Testis (tissue), 3 donors: ENCODE results near the gene KRTAP5-8. TPM values are rescaled to one million over a fixed set of nuclear protein-coding genes. Genes with fewer than 3 reads are reported as not detected.
A peak's percentile ranks its signal among the peaks of the same experiment; 100 is the strongest.
"Not testable (repeated sequence)": the region's sequence is repeated elsewhere in the genome, so short reads cannot be mapped to it uniquely, and the experiment has no call there.

Experiments
- DNase-seq: peaks from one replicate; pipeline ENCODE4 v3.0.0-alpha.2; 2019
- H3K27ac ChIP-seq, 2 donors: fragments of 200-600 bp; sonication (generic); one replicate each; pipeline ENCODE4 v1.5.1; 2019
- H3K27me3 ChIP-seq: fragments of 200-600 bp; sonication (generic); one replicate; pipeline ENCODE4 v1.5.1; 2019
- H3K36me3 ChIP-seq: fragments of 200-600 bp; sonication (generic); one replicate; pipeline ENCODE4 v1.5.1; 2017; ENCODE audit warnings: low read depth; ENCODE audit errors: missing control alignments
- H3K4me1 ChIP-seq: fragments of 200-600 bp; sonication (generic); one replicate; pipeline ENCODE4 v1.5.1; 2019
- H3K4me3 ChIP-seq, 2 donors: fragments of 200-600 bp; sonication (generic); one replicate each; pipeline ENCODE4 v1.5.1; 2017 to 2019
- H3K9me3 ChIP-seq: fragments of 200-600 bp; sonication (generic); one replicate; pipeline ENCODE4 v1.5.1; 2017
- POLR2A ChIP-seq: fragments of 450-650 bp; IDR thresholded peaks from one replicate; pipeline ENCODE4 v1.6.1; 2017; ENCODE audit warnings: antibody characterized with exemption, mild to moderate bottlenecking, moderate library complexity
- WGBS, 2 donors: methylation state at CpG; one replicate each; pipeline ENCODE4 v1.1.5; 2018; 5-methylcytosine and 5-hydroxymethylcytosine counted together
- intact Hi-C: fragments of 100-400 bp; cut with DNase I; formaldehyde crosslinking; loops from one replicate; pipeline ENCODE4 v1.15.1; 2023; ENCODE audit warnings: low total_unique reads
- polyA plus RNA-seq: library from polyadenylated mRNA; stranded (reverse); fragments of 350-450 nt; fragmentation: Illumina TruSeq; extraction: RNeasy Lipid Tissue Mini Kit (QIAGEN cat#74804); gene quantifications from one replicate; pipeline ENCODE4 v1.2.3, GENCODE V29; 2014; ENCODE audit warnings: low read depth, low replicate concordance; ENCODE audit not compliant: insufficient read depth
- total RNA-seq, 2 donors: library from RNA; depleted of rRNA; stranded (reverse); fragments of >200 nt; gene quantifications; one replicate each; pipeline ENCODE4 v1.2.3, GENCODE V29; 2016
- TF ChIP-seq, protein P1 (sequence below), 3 experiments: fragments of 450-650 bp in 2 of 3; fragments of 200-600 bp in 1 of 3; sonication (generic) in 1 of 3; IDR thresholded peaks; one replicate each; pipeline ENCODE4 v1.5.1; 2016 to 2019; ENCODE audit warnings: antibody characterized with exemption in 3 of 3, mild to moderate bottlenecking in 2 of 3, moderate library complexity in 1 of 3

KRTAP5-8 gene
- total and polyA plus RNA-seq, 3 donors from 2014 or later: 0.39 to 1.1 TPM; not detected in 1

DNA sequence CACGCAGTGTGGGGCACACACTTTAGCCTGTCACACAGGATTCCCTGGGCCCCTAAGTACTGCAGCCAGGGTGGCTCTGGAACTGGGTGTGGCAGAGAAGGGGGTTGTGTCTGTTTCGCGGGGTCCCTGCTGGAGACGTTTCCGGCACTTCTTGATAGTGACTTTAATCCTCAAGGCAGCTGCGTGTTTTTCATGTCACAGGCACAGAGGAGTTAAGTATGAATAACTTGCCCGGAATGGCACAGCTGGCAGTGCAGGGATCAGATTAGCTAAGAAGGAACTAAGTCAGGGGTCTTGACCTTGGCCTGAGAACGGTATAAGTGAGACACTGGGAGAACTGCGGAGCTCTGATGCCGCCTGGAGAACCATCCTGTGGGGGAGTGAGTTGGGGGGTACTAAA is 18.3 kb upstream of the KRTAP5-8 start:
- Histone ChIP-seq H3K4me3 (peak overlapping the region in 1 of 2 donors; percentile 26), H3K27ac (no peak overlapping the region), H3K9me3 (no peaks in the 10 kb centered on the region), H3K27me3 (no peaks in the 10 kb centered on the region), H3K4me1 (no peaks in the 10 kb centered on the region), H3K36me3 (no peaks in the 10 kb centered on the region)
- DNase-seq: no peak
- no peak for TF ChIP-seq POLR2A
- TF ChIP-seq, protein P1, sequence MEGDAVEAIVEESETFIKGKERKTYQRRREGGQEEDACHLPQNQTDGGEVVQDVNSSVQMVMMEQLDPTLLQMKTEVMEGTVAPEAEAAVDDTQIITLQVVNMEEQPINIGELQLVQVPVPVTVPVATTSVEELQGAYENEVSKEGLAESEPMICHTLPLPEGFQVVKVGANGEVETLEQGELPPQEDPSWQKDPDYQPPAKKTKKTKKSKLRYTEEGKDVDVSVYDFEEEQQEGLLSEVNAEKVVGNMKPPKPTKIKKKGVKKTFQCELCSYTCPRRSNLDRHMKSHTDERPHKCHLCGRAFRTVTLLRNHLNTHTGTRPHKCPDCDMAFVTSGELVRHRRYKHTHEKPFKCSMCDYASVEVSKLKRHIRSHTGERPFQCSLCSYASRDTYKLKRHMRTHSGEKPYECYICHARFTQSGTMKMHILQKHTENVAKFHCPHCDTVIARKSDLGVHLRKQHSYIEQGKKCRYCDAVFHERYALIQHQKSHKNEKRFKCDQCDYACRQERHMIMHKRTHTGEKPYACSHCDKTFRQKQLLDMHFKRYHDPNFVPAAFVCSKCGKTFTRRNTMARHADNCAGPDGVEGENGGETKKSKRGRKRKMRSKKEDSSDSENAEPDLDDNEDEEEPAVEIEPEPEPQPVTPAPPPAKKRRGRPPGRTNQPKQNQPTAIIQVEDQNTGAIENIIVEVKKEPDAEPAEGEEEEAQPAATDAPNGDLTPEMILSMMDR (IDR thresholded peaks at IDR 0.05): no peak
- WGBS, 2 donors: 46 to 53% methylated on average over 10 of the region's 10 CpGs
- intact Hi-C loops: no loop called here

DNA sequence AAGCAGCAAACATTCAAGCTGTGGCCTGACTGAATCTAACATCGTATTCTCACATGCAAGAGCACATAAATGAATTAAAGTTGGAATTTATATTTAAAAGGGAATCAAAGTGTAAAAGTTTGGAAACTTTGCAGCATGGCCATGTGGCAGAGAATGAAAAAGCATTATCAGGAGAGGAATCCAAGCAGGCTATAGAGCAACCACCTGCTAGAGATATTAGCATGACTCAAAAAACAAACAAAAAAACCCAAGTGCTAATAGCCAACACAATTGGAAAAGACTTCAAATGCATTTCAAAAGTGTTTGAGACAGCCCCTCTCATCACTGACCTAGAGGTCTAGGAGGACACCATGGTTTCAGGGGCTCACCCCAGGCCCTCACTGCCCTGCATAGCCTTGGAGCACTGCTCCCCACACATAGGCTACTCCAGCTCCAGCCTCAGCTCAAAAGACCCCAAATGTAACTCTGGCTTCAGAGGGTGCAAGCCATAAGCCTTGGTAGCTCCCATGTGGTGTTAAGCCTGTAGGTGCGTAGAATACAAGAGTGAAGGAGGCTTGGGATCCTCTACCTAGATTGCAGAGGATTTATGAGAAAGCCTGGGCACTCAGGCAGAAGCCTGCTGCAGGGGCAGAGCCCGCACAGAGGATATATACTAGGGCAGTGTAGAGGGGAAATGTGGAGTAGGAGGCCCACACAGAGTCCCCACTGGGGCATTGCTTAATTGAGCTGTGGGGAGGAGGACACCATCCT is 12.5 kb upstream of the KRTAP5-8 start:
- WGBS, 2 donors: 63 to 77% methylated on average over 3 of the region's 3 CpGs
- TF ChIP-seq, protein P1 (IDR thresholded peaks at IDR 0.05): no peak
- TF ChIP-seq POLR2A: no peak
- intact Hi-C loops: no loop called here
- no peak for DNase-seq
- Histone ChIP-seq H3K9me3 (no peaks in the 10 kb centered on the region), H3K27ac (no peak overlapping the region), H3K36me3 (no peaks in the 10 kb centered on the region), H3K4me3 (no peak overlapping the region), H3K27me3 (no peaks in the 10 kb centered on the region), H3K4me1 (peaks cover 4% of the 10 kb centered on the region)

DNA sequence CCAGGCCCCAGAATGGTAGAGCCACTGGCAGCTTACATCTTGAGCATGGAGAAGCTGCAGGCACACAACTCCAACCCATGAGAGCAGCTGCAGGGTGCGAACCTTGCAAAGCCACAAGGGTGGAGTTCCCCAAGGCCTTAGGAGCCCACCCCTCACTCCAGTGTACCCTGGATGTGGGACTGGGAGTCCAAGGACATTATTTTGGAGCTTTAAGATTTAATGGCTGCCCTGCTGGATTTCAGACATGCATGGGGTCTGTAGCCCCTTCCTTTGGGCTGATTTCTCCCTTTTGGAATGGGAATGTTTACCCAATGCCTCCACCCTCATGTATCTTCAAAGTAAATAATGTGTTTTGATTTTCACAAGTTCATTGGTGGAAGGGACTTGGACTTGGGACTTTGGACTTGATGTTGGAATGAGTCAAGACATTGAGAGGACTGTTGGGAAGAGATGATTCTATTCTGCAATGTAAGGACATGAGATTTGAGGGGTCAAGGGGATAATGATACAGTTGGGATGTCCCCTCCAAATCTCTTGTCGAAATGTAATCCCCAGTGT is 11.8 kb upstream of the KRTAP5-8 start:
- Histone ChIP-seq H3K9me3 (no peaks in the 10 kb centered on the region), H3K4me3 (no peak overlapping the region), H3K4me1 (peaks cover 4% of the 10 kb centered on the region), H3K27me3 (no peaks in the 10 kb centered on the region), H3K27ac (no peak overlapping the region), H3K36me3 (no peaks in the 10 kb centered on the region)
- intact Hi-C loops: no loop called here
- no peak for DNase-seq
- no peak for TF ChIP-seq POLR2A
- TF ChIP-seq, protein P1 (IDR thresholded peaks at IDR 0.05): no peak
- WGBS, 2 donors: 86 to 89% methylated on average over 1 to 2 of the region's 2 CpGs

DNA sequence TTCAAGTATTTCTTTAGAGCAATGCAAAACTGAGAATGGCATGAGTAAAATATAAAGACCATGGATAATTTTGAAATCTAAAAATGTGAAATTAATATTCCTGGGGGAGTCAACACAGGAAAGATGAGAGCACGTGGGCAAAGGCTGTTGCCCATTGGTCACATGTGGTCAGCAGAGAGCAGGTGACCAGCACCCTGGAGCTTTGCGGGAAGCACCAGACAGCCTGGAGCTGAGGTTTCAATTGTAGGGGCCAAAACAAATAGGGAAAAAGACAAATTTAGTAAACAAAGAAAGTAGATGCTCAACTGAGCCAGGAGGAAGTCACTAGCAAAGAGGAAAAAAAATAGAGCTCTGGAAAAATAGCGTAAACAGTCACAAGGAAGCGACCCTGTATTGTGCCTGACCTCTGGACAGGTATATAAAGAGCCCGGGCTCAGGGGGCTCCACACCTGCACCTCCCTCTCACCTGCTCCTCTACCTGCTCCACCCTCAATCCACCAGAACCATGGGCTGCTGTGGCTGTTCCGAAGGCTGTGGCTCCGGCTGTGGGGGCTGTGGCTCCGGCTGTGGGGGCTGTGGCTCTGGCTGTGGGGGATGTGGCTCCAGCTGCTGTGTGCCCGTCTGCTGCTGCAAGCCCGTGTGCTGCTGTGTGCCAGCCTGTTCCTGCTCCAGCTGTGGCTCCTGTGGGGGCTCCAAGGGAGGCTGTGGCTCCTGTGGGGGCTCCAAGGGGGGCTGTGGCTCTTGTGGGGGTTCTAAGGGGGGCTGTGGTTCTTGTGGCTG is 10.8 kb upstream of the KRTAP5-8 start, which contains the start of gene KRTAP5-7:
TSS of gene KRTAP5-7 (plus strand) at position 472 of the 780 bp plus-strand sequence. CDS start at position 506, 34 bp downstream.
- 42 to 58% methylated on average over 8 of the region's 10 CpGs for WGBS, 2 donors
- DNase-seq, H3K4me1 ChIP-seq, H3K27ac ChIP-seq, H3K36me3 ChIP-seq, H3K27me3 ChIP-seq, H3K4me3 ChIP-seq, H3K9me3 ChIP-seq, intact Hi-C loops: not testable (repeated sequence)

DNA sequence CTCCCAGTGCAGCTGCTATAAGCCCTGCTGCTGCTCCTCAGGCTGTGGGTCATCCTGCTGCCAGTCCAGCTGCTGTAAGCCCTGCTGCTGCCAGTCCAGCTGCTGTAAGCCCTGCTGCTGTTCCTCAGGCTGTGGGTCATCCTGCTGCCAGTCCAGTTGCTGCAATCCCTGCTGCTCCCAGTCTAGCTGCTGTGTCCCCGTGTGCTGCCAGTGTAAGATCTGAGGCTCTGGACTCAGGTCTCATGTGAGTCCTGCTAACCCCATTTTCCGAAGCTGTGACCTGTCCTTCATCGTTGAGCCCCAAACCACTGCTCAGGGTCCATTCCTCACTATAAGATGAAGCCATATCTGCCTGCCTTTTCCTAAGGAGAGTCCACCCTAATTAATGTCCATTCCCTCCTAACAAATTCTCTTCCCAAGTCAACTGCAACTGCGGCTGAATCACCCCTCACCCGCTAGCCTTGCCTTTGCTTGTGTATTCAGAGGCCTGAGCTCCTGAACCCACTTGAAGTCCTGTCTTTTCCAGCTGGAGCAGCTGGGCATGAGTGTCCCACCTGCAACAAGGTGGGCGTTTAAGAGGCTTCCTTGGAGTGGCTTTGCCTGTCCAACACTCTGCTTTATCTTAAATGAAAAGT is 10.1 kb upstream of the KRTAP5-8 start:
- TF ChIP-seq POLR2A: no peak
- TF ChIP-seq, protein P1 (IDR thresholded peaks at IDR 0.05): no peak
- no peak for DNase-seq
- intact Hi-C loops: no loop called here

More for the DNA sequence above, 10.1 kb upstream of the KRTAP5-8 start:
- H3K4me3 ChIP-seq: no peak overlapping the region
- H3K4me1 ChIP-seq: peaks cover 4% of the 10 kb centered on the region
- H3K27ac ChIP-seq: no peak overlapping the region
- H3K27me3 ChIP-seq: no peaks in the 10 kb centered on the region
- no peaks in the 10 kb centered on the region for H3K36me3 ChIP-seq
- H3K9me3 ChIP-seq: no peaks in the 10 kb centered on the region
- WGBS, 2 donors: 85 to 86% methylated on average over 6 of the region's 6 CpGs
